Fibroblast of the conjunctiva (primary cell): Measurements from ENCODE around the gene TRPT1.

Experiments
- DNase-seq: peaks from one replicate; pipeline ENCODE4 v3.0.0-alpha.2; 2010; ENCODE audit warnings: low read depth

Gene TRPT1

GRCh38 chr11:64207256-64208085 lies 18.5 kb downstream of the TRPT1 start:
- no peak for DNase-seq

GRCh38 chr11:64206457-64207255 lies 19.3 kb downstream of the TRPT1 start, which contains the start of gene FERMT3:
FERMT3 (plus strand) TSS chr11:64206721; CDS start chr11:64207365, 644 bp downstream.
- DNase-seq, result no peak

- DNase-seq, result peak; percentile 96
Measured at GRCh38 chr11:64204464-64204989, 21.5 kb downstream of the TRPT1 start.

- DNase-seq, result no peak
Measured at GRCh38 chr11:64204080-64204440, 21.9 kb downstream of the TRPT1 start.

- DNase-seq, result no peak
Measured at GRCh38 chr11:64203421-64204079, 22.4 kb downstream of the TRPT1 start.

- DNase-seq, result no peak
Measured at GRCh38 chr11:64202992-64203391, 23.0 kb downstream of the TRPT1 start.

GRCh38 chr11:64201543-64201942 lies 24.4 kb downstream of the TRPT1 start:
- no peak for DNase-seq

GRCh38 chr11:64198511-64198910 lies 27.5 kb downstream of the TRPT1 start:
- DNase-seq, result no peak

- DNase-seq, result no peak
Measured at GRCh38 chr11:64196626-64197025, 29.4 kb downstream of the TRPT1 start.

GRCh38 chr11:64192434-64192833 lies 33.6 kb downstream of the TRPT1 start:
- DNase-seq, result no peak

- no peak for DNase-seq
Measured at GRCh38 chr11:64186492-64187165, 39.4 kb downstream of the TRPT1 start.

GRCh38 chr11:64185693-64186491 lies 40.1 kb downstream of the TRPT1 start, which contains the start of gene STIP1:
STIP1 (plus strand) TSS chr11:64186171; CDS start chr11:64186262, 91 bp downstream.
- DNase-seq, result peak; percentile 100

- peak; percentile 75 for DNase-seq
Measured at GRCh38 chr11:64185175-64185692, 40.8 kb downstream of the TRPT1 start.

GRCh38 chr11:64183890-64184289 lies 42.1 kb downstream of the TRPT1 start:
- DNase-seq, result no peak

GRCh38 chr11:64181506-64182411 lies 44.2 kb downstream of the TRPT1 start:
- peak; percentile 80 for DNase-seq

GRCh38 chr11:64180891-64181290 lies 45.1 kb downstream of the TRPT1 start:
- no peak for DNase-seq

- DNase-seq, result no peak
Measured at GRCh38 chr11:64178951-64179639, 46.9 kb downstream of the TRPT1 start.

GRCh38 chr11:64178203-64178602 lies 47.8 kb downstream of the TRPT1 start:
- DNase-seq, result no peak

- DNase-seq, result no peak
Measured at GRCh38 chr11:64176751-64177150, 49.2 kb downstream of the TRPT1 start.
